Measurements from ENCODE around the gene SH3GLB1.

GRCh38 chr1:86788300-86789206 is 84.2 kb downstream of the SH3GLB1 start:
- TF ChIP-seq CTCF (IDR thresholded peaks at IDR 0.05) = no peak
- TF ChIP-seq POLR2A (IDR thresholded peaks at IDR 0.05) = no peak
